ENCODE measurements around the gene SEMA7A. TPM values are rescaled to one million over a fixed set of nuclear protein-coding genes. Genes with fewer than 3 reads are reported as not detected.
A peak's percentile ranks its signal among the peaks of the same experiment; 100 is the strongest.

SEMA7A gene
- total RNA-seq, 1 experiment from 2014 or later = 74.9 TPM

DNA sequence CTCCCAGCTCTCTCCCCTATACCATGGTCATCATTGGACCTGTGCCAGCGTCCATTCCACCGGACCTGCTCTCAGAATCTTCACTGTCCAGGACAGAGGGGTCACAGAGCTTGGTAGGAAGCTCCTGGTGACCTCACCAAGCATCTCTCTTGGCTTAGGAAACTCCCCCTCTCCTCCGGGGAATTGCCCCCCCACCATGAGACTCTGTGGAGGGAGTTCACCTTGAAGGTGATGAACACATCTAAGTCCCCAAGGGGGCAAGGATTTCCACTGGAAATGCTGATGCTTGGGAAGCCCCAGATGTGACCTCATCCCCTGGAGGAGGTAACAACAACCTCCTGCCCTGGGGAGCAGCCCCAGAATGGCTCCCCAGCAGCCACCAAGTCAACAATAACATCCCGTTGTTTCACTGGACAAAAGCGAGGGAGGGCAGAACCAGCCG lies 3.2 kb downstream of the SEMA7A start:
- CTCF ChIA-PET = no interaction called here
- H3K4me2 ChIP-seq (ENCODE audit: low read length) = peak overlapping the region; percentile 99
- DNase-seq (no peak), ATAC-seq (no peak)
- H3K9ac ChIP-seq (ENCODE audit: low read length) = peak overlapping the region; percentile 91; the same call in 1 of the 2 replicates
- no peaks in the 10 kb centered on the region for H3F3A ChIP-seq (ENCODE audit: low read length, unreplicated experiment)
- BruUV-seq (replicated peaks) = no TSS peak
- no peaks in the 10 kb centered on the region for H3K9me3 ChIP-seq (ENCODE audit: low read length)
- peaks cover 75% of the 10 kb centered on the region for H4K20me1 ChIP-seq (ENCODE audit: low read length)
- TF ChIP-seq, protein P1, sequence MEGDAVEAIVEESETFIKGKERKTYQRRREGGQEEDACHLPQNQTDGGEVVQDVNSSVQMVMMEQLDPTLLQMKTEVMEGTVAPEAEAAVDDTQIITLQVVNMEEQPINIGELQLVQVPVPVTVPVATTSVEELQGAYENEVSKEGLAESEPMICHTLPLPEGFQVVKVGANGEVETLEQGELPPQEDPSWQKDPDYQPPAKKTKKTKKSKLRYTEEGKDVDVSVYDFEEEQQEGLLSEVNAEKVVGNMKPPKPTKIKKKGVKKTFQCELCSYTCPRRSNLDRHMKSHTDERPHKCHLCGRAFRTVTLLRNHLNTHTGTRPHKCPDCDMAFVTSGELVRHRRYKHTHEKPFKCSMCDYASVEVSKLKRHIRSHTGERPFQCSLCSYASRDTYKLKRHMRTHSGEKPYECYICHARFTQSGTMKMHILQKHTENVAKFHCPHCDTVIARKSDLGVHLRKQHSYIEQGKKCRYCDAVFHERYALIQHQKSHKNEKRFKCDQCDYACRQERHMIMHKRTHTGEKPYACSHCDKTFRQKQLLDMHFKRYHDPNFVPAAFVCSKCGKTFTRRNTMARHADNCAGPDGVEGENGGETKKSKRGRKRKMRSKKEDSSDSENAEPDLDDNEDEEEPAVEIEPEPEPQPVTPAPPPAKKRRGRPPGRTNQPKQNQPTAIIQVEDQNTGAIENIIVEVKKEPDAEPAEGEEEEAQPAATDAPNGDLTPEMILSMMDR (conservative IDR thresholded peaks at IDR 0.05; ENCODE audit: low read depth, low read length) = no peak
- TF ChIP-seq EZH2phosphoT487 (IDR thresholded peaks at IDR 0.05; ENCODE audit: borderline replicate concordance, low read length) = no peak
- H3K9me2 ChIP-seq (replicated peaks; ENCODE audit: low read length) = no peaks in the 10 kb centered on the region
- H3K4me1 ChIP-seq (ENCODE audit: insufficient read depth, low read length) = peaks cover 43% of the 10 kb centered on the region
- no peak overlapping the region for H3K27ac ChIP-seq (ENCODE audit: low read length)
- no peaks in the 10 kb centered on the region for H3K27me3 ChIP-seq (ENCODE audit: low read length)
- H3K36me3 ChIP-seq (ENCODE audit: low read depth, low read length) = peaks cover 35% of the 10 kb centered on the region
- POLR2A ChIA-PET (ENCODE audit: unreplicated experiment) = no interaction called here
- intact Hi-C loops (cut with micrococcal nuclease) = loop anchor here (5.0 kb wide), 1 partner anchor 33 kb away; no protein-coding TSS in a partner anchor
- H3K4me3 ChIP-seq (ENCODE audit: low read length) = peak overlapping the region; percentile 94
- peaks cover 91% of the 10 kb centered on the region for H3K79me2 ChIP-seq (ENCODE audit: low read length)
- H2AFZ ChIP-seq (ENCODE audit: low read length) = no peak overlapping the region

DNA sequence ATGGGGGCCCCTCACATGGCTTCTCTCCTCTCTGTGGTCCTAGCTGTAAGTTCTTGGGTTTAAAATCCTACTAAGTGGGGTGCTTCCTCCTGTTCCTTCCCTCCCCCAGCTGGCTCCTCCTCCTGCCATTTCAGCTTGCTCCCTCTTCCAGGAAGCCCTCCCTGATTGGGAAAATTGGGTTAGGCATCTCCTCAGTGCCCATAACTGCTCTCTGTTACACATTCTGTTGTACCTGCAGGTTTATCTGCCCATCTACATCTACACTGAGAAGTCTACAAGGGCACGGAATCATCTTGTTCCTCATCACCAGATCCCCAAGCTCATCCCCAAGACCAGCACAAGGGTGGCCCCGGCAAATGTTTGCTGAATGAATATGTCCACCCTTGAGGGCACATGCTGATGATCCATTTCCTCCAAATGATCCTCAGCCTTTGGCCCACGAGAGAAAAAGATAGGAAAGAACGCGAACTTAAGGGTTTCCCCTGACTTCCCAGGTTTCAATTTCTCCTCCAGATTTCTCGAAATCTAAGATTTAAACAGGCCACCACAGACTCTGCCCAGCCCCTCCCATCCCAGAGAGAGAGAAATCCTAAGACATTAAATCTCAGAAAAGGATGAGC lies 3.9 kb downstream of the SEMA7A start:
- POLR2A ChIA-PET (ENCODE audit: unreplicated experiment) = interaction anchor here (0.8 kb wide), 1 partner anchor 45 kb away, joined by 3 read pairs; no protein-coding TSS in a partner anchor
- no peak overlapping the region for H3K9ac ChIP-seq (ENCODE audit: low read length)
- peak overlapping the region; percentile 94 for H3K4me3 ChIP-seq (ENCODE audit: low read length)
- H4K20me1 ChIP-seq (ENCODE audit: low read length) = peaks cover 82% of the 10 kb centered on the region
- no peaks in the 10 kb centered on the region for H3F3A ChIP-seq (ENCODE audit: low read length, unreplicated experiment)
- H3K4me2 ChIP-seq (ENCODE audit: low read length) = peak overlapping the region; percentile 99
- H2AFZ ChIP-seq (ENCODE audit: low read length) = no peak overlapping the region
- no peaks in the 10 kb centered on the region for H3K9me2 ChIP-seq (replicated peaks; ENCODE audit: low read length)
- no peaks in the 10 kb centered on the region for H3K27me3 ChIP-seq (ENCODE audit: low read length)
- TF ChIP-seq, protein P1 (conservative IDR thresholded peaks at IDR 0.05; ENCODE audit: low read depth, low read length) = no peak
- CTCF ChIA-PET = no interaction called here
- 0 out of 2 replicates have a peak overlapping the region, but pooled peaks have one; percentile 4 for H3K27ac ChIP-seq (ENCODE audit: low read length)
- H3K9me3 ChIP-seq (ENCODE audit: low read length) = no peaks in the 10 kb centered on the region
- H3K36me3 ChIP-seq (ENCODE audit: low read depth, low read length) = peaks cover 35% of the 10 kb centered on the region
- ATAC-seq (no peak), DNase-seq (no peak)
- intact Hi-C loops (cut with micrococcal nuclease) = loop anchor here (5.0 kb wide), 1 partner anchor 33 kb away; no protein-coding TSS in a partner anchor
- H3K79me2 ChIP-seq (ENCODE audit: low read length) = peaks cover 98% of the 10 kb centered on the region
- peaks cover 45% of the 10 kb centered on the region for H3K4me1 ChIP-seq (ENCODE audit: insufficient read depth, low read length)
- no TSS peak for BruUV-seq (replicated peaks)

DNA sequence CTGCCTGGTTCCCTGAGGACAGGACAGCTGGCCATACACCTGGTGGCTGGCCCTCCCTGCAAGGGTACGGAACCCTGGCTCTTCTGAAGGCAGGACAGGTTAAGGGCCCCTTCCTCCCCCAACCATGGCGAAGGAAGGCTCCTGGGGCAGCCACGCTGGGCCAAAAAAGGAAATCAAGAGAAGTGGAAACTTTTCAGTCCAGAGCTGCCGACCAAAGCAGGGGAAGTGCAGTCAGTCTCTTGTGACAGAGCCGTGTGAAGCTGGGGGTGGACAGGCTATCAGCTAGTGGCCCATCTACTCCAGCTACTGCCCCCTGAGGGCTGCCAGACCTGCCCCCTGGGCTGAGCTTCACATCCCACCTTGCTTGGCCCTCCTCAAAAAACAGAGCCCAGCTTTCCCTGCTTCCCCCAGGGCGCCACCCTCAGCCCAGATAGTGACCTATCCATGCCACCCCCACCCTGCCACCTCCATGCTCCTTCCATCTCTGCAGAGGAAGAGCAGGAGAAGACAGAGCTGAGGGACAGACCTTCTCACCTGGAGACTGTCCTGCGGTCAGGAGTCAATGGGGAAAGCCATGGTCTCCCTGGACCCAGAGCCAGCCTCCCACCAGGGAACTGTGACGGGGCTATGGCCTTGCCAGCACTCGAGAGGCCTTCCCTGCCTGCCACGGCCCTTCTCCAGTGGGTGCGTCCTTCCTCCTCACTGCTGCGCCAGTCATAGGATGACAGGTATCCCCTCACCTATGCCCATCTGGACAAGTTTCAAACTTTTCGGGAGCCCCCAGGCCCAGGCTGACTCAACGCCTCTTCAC lies 4.6 kb downstream of the SEMA7A start:
- no peaks in the 10 kb centered on the region for H3K9me2 ChIP-seq (replicated peaks; ENCODE audit: low read length)
- H3K27ac ChIP-seq (ENCODE audit: low read length) = no peak overlapping the region
- intact Hi-C loops (cut with micrococcal nuclease) = no loop called here
- peaks cover 38% of the 10 kb centered on the region for H3K36me3 ChIP-seq (ENCODE audit: low read depth, low read length)
- H3F3A ChIP-seq (ENCODE audit: low read length, unreplicated experiment) = no peaks in the 10 kb centered on the region
- peaks cover 45% of the 10 kb centered on the region for H3K4me1 ChIP-seq (ENCODE audit: insufficient read depth, low read length)
- ChIA-PET CTCF (no interaction called here), POLR2A (ENCODE audit: unreplicated experiment) (interaction anchor here (0.8 kb wide), 1 partner anchor 44 kb away, joined by 3 read pairs; no protein-coding TSS in a partner anchor)
- peaks cover 89% of the 10 kb centered on the region for H4K20me1 ChIP-seq (ENCODE audit: low read length)
- ATAC-seq = no peak
- no peak for DNase-seq
- peaks cover 99% of the 10 kb centered on the region for H3K79me2 ChIP-seq (ENCODE audit: low read length)
- no peak overlapping the region for H2AFZ ChIP-seq (ENCODE audit: low read length)
- no TSS peak for BruUV-seq (replicated peaks)
- no peak overlapping the region for H3K9ac ChIP-seq (ENCODE audit: low read length)
- no peaks in the 10 kb centered on the region for H3K27me3 ChIP-seq (ENCODE audit: low read length)
- peak overlapping the region; percentile 99; the same call in 1 of the 2 replicates for H3K4me2 ChIP-seq (ENCODE audit: low read length)
- no peak for TF ChIP-seq EZH2phosphoT487 (IDR thresholded peaks at IDR 0.05; ENCODE audit: borderline replicate concordance, low read length)
- no peak for TF ChIP-seq EZH2 (IDR thresholded peaks at IDR 0.05; ENCODE audit: low read length, unreplicated experiment)
- TF ChIP-seq, protein P1 (conservative IDR thresholded peaks at IDR 0.05; ENCODE audit: low read depth, low read length) = no peak
- H3K4me3 ChIP-seq (ENCODE audit: low read length) = peak overlapping the region; percentile 94; the same call in 1 of the 2 replicates
- H3K9me3 ChIP-seq (ENCODE audit: low read length) = no peaks in the 10 kb centered on the region
